Upper lobe of left lung (tissue), 6 donors: ENCODE measurements around the gene FNBP1L. TPM values are rescaled to one million over a fixed set of nuclear protein-coding genes. Genes with fewer than 3 reads are reported as not detected.
"Not testable (repeated sequence)": the region's sequence is repeated elsewhere in the genome, so short reads cannot be mapped to it uniquely, and the experiment has no call there.

ENCODE experiments used
- ATAC-seq, 2 donors: fragments of 200-7000 bp; cut with Tn5 transposase; one replicate each; pipeline ENCODE4 v1.9.1; 2022; ENCODE audit warnings: mild to moderate bottlenecking in 2 of 2, moderate library complexity in 2 of 2; ENCODE audit not compliant: low FRiP score in 2 of 2
- DNase-seq, 2 donors: peaks; one replicate each; pipeline ENCODE4 v3.0.0-alpha.2; 2019 to 2020
- H3K27ac ChIP-seq, 4 donors: fragments of 200-600 bp; sonication (generic); one replicate each; pipeline ENCODE4 v1.5.1; 2016 to 2019
- H3K27me3 ChIP-seq, 4 donors: fragments of 200-600 bp; sonication (generic); one replicate each; pipeline ENCODE4 v1.5.1; 2017 to 2019
- H3K36me3 ChIP-seq, 4 donors: fragments of 200-600 bp; sonication (generic); one replicate each; pipeline ENCODE4 v1.5.1; 2016 to 2019
- H3K4me1 ChIP-seq, 4 donors: fragments of 200-600 bp; sonication (generic); one replicate each; pipeline ENCODE4 v1.5.1; 2018 to 2019
- H3K4me3 ChIP-seq, 4 donors: fragments of 200-600 bp; sonication (generic); one replicate each; pipeline ENCODE4 v1.5.1; 2017 to 2019; ENCODE audit warnings: mild to moderate bottlenecking in 2 of 4, moderate library complexity in 1 of 4
- H3K9me3 ChIP-seq, 4 donors: fragments of 200-600 bp; sonication (generic); one replicate each; pipeline ENCODE4 v1.5.1; 2018 to 2019
- CTCF ChIP-seq, 6 experiments: fragments of 450-650 bp in 4 of 6; fragments of 200-600 bp in 2 of 6; sonication (generic) in 2 of 6; IDR thresholded peaks; one replicate each; pipeline ENCODE4 v1.5.1; 2016 to 2019; ENCODE audit warnings: antibody characterized with exemption in 6 of 6
- EP300 ChIP-seq, 4 donors: sonication (generic); formaldehyde crosslinking; IDR thresholded peaks; one replicate each; pipeline ENCODE4 v1.5.1; 2017; ENCODE audit warnings: antibody characterized with exemption in 4 of 4, control low read depth in 2 of 4
- POLR2A ChIP-seq, 4 donors: fragments of 450-650 bp; IDR thresholded peaks; one replicate each; pipeline ENCODE4 v1.5.1; 2016 to 2017; ENCODE audit warnings: antibody characterized with exemption in 4 of 4, mild to moderate bottlenecking in 2 of 4
- POLR2AphosphoS5 ChIP-seq, 2 donors: sonication (generic); formaldehyde crosslinking; IDR thresholded peaks; one replicate each; pipeline ENCODE4 v1.5.1; 2017; ENCODE audit warnings: antibody characterized with exemption in 2 of 2
- WGBS, 2 donors: methylation state at CpG; one replicate each; pipeline ENCODE4 v1.1.5; 2017 to 2018; 5-methylcytosine and 5-hydroxymethylcytosine counted together
- total RNA-seq, 6 donors: library from RNA; depleted of rRNA in 4 of 6; stranded (reverse); fragments of >200 nt in 4 of 6; gene quantifications; one replicate each; pipeline versions ENCODE4 v1.1.0 to v1.2.1, GENCODE V29; 2016 to 2021
- donor health status: DM: no; HTN: no; CAD: no; lungs with moderate emphysema.
- donor health status: DM: no; HTN: yes; CAD: no; lungs with severe emphysema.

The FNBP1L gene
- total RNA-seq, 6 donors from 2014 or later = 28.5 to 84.0 (median 34.0) TPM

GRCh38 chr1:93467606-93468005, 19.7 kb downstream of the FNBP1L start:
- WGBS, 2 donors = 78 to 80% methylated on average over 4 of the region's 4 CpGs
- Histone ChIP-seq H3K36me3 (no peaks in the 10 kb centered on the region), H3K27me3 (no peaks in the 10 kb centered on the region), H3K4me3 (no peak overlapping the region), H3K4me1 (peaks cover 10 to 17% (median 10%) of the 10 kb centered on the region in 4 donors), H3K27ac (no peak overlapping the region), H3K9me3 (no peaks in the 10 kb centered on the region)
- TF ChIP-seq CTCF (IDR thresholded peaks at IDR 0.05) (no peak), POLR2AphosphoS5 (IDR thresholded peaks at IDR 0.05) (no peak), EP300 (IDR thresholded peaks at IDR 0.05) (no peak), POLR2A (IDR thresholded peaks at IDR 0.05) (no peak)
- ATAC-seq = no peak
- no peak for DNase-seq

- H3K4me1 ChIP-seq = peaks cover 10 to 17% (median 10%) of the 10 kb centered on the region in 4 donors
- H3K4me3 ChIP-seq = no peak overlapping the region
- H3K27ac ChIP-seq = no peak overlapping the region
- no peak for TF ChIP-seq CTCF (IDR thresholded peaks at IDR 0.05)
- TF ChIP-seq EP300 (IDR thresholded peaks at IDR 0.05) = no peak
- no peak for TF ChIP-seq POLR2AphosphoS5 (IDR thresholded peaks at IDR 0.05)
- TF ChIP-seq POLR2A (IDR thresholded peaks at IDR 0.05) = no peak
- H3K36me3 ChIP-seq = no peaks in the 10 kb centered on the region
- H3K9me3 ChIP-seq = no peaks in the 10 kb centered on the region
- H3K27me3 ChIP-seq = no peaks in the 10 kb centered on the region
- ATAC-seq (no peak), DNase-seq (no peak)
- 71 to 73% methylated on average over 3 of the region's 3 CpGs for WGBS, 2 donors
These were observed 20.7 kb downstream of the FNBP1L start for GRCh38 chr1:93468662-93469061.

GRCh38 chr1:93469223-93469622, 21.3 kb downstream of the FNBP1L start:
- WGBS, 2 donors = 98 to 100% methylated on average over 3 of the region's 3 CpGs
- DNase-seq = not testable (repeated sequence)

GRCh38 chr1:93471284-93471683, 23.4 kb downstream of the FNBP1L start:
- H3K4me3 ChIP-seq = no peak overlapping the region
- no peak for ATAC-seq
- no peaks in the 10 kb centered on the region for H3K27me3 ChIP-seq
- no peaks in the 10 kb centered on the region for H3K36me3 ChIP-seq
- peaks cover 10 to 17% (median 12%) of the 10 kb centered on the region in 4 donors for H3K4me1 ChIP-seq
- no peak for DNase-seq
- TF ChIP-seq CTCF (IDR thresholded peaks at IDR 0.05) (no peak), POLR2A (IDR thresholded peaks at IDR 0.05) (no peak), EP300 (IDR thresholded peaks at IDR 0.05) (no peak), POLR2AphosphoS5 (IDR thresholded peaks at IDR 0.05) (no peak)
- no peaks in the 10 kb centered on the region for H3K9me3 ChIP-seq
- no peak overlapping the region for H3K27ac ChIP-seq
- WGBS, 2 donors = 81 to 83% methylated on average over 6 of the region's 6 CpGs

More at GRCh38 chr1:93469223-93469622, 21.3 kb downstream of the FNBP1L start:
- peaks cover 10 to 17% (median 10%) of the 10 kb centered on the region in 4 donors for H3K4me1 ChIP-seq
- H3K27ac ChIP-seq, H3K4me3 ChIP-seq, ATAC-seq, H3K27me3 ChIP-seq, H3K36me3 ChIP-seq, H3K9me3 ChIP-seq: not testable (repeated sequence)

GRCh38 chr1:93471911-93472310, 24.0 kb downstream of the FNBP1L start:
- no peak overlapping the region for H3K4me3 ChIP-seq
- H3K36me3 ChIP-seq = no peaks in the 10 kb centered on the region
- no peaks in the 10 kb centered on the region for H3K27me3 ChIP-seq
- no peak overlapping the region for H3K27ac ChIP-seq
- TF ChIP-seq POLR2A (IDR thresholded peaks at IDR 0.05) (no peak), CTCF (IDR thresholded peaks at IDR 0.05) (no peak), POLR2AphosphoS5 (IDR thresholded peaks at IDR 0.05) (no peak)
- H3K4me1 ChIP-seq = peaks cover 10 to 17% (median 12%) of the 10 kb centered on the region in 4 donors
- no peaks in the 10 kb centered on the region for H3K9me3 ChIP-seq
- peak in 1 of 2 donors; percentile 14 for ATAC-seq
- 29 to 53% methylated on average over 1 of the region's 1 CpG for WGBS, 2 donors
- no peak for DNase-seq
